NCI-H128 (cell line): ENCODE results near the gene RIT2.
A peak's percentile ranks its signal among the peaks of the same experiment; 100 is the strongest.

Source experiments
- DNase-seq: peaks from one replicate; lab custom pipeline; 2025; ENCODE audit not compliant: unreplicated experiment; lab: John Stamatoyannopoulos, UW

The RIT2 gene

GRCh38 chr18:43115076-43115921 lies at the start of gene RIT2:
Gene RIT2 (minus strand): TSS chr18:43115685.
- DNase-seq = no peak

- no peak for DNase-seq
Measured at GRCh38 chr18:43161528-43161927, 46.0 kb upstream of the RIT2 start.

GRCh38 chr18:43160509-43160908 lies 45.0 kb upstream of the RIT2 start:
- DNase-seq = no peak

- DNase-seq = no peak
Measured at GRCh38 chr18:43159926-43160325, 44.4 kb upstream of the RIT2 start.

GRCh38 chr18:43159086-43159770 lies 43.7 kb upstream of the RIT2 start:
- peak; percentile 19 for DNase-seq

GRCh38 chr18:43158381-43158780 lies 42.9 kb upstream of the RIT2 start:
- DNase-seq = no peak

GRCh38 chr18:43155842-43156241 lies 40.4 kb upstream of the RIT2 start:
- DNase-seq = no peak

- no peak for DNase-seq
Measured at GRCh38 chr18:43148231-43148630, 32.7 kb upstream of the RIT2 start.

GRCh38 chr18:43141208-43141607 lies 25.7 kb upstream of the RIT2 start:
- DNase-seq = no peak

- DNase-seq = no peak
Measured at GRCh38 chr18:43139288-43139946, 23.9 kb upstream of the RIT2 start.

- no peak for DNase-seq
Measured at GRCh38 chr18:43134876-43135275, 19.4 kb upstream of the RIT2 start.

- no peak for DNase-seq
Measured at GRCh38 chr18:43130716-43131260, 15.3 kb upstream of the RIT2 start.

GRCh38 chr18:43129946-43130524 lies 14.6 kb upstream of the RIT2 start:
- no peak for DNase-seq

- DNase-seq = no peak
Measured at GRCh38 chr18:43125471-43125870, 10.0 kb upstream of the RIT2 start.

- no peak for DNase-seq
Measured at GRCh38 chr18:43122955-43123354, 7.5 kb upstream of the RIT2 start.

GRCh38 chr18:43116699-43117294 lies 1.3 kb upstream of the RIT2 start:
- no peak for DNase-seq

GRCh38 chr18:43113220-43113895 lies 2.1 kb downstream of the RIT2 start:
- no peak for DNase-seq

GRCh38 chr18:43108882-43109281 lies 6.6 kb downstream of the RIT2 start:
- no peak for DNase-seq

- no peak for DNase-seq
Measured at GRCh38 chr18:43108469-43108868, 7.0 kb downstream of the RIT2 start.

- no peak for DNase-seq
Measured at GRCh38 chr18:43093646-43094045, 21.8 kb downstream of the RIT2 start.
